Neuronal stem cell (in vitro differentiated cells): Measurements from ENCODE around the gene VMP1.

ENCODE experiments used
- DNase-seq: peaks from one replicate; pipeline ENCODE4 v3.0.0-alpha.2; 2013; ENCODE audit warnings: low spot score
- H2AFZ ChIP-seq: one replicate; pipeline ENCODE4 v1.6.1; 2013; ENCODE audit warnings: mild to moderate bottlenecking, low read length, inconsistent platforms
- H2AK5ac ChIP-seq: 2 replicates; pipeline ENCODE4 v1.6.1; 2013; ENCODE audit warnings: low read depth, mild to moderate bottlenecking, inconsistent platforms, low read length, moderate library complexity, mixed read lengths
- H2BK120ac ChIP-seq: 2 replicates; pipeline ENCODE4 v1.6.1; 2013; ENCODE audit warnings: low read depth, mild to moderate bottlenecking, inconsistent platforms, low read length, moderate library complexity, mixed read lengths
- H2BK12ac ChIP-seq: one replicate; pipeline ENCODE4 v1.6.1; 2013; ENCODE audit warnings: low read length, inconsistent platforms
- H2BK15ac ChIP-seq: 2 replicates; pipeline ENCODE4 v1.6.1; 2013; ENCODE audit warnings: mild to moderate bottlenecking, low read length, inconsistent platforms, mixed read lengths
- H2BK5ac ChIP-seq: one replicate; pipeline ENCODE4 v1.6.1; 2013; ENCODE audit warnings: inconsistent platforms, mild to moderate bottlenecking, low read length, moderate library complexity
- H3K14ac ChIP-seq: one replicate; pipeline ENCODE4 v1.6.1; 2013; ENCODE audit warnings: low read length, inconsistent platforms
- H3K18ac ChIP-seq: 2 replicates; pipeline ENCODE4 v1.6.1; 2013; ENCODE audit warnings: low read length, inconsistent platforms
- H3K23ac ChIP-seq: 2 replicates; pipeline ENCODE4 v1.6.1; 2013; ENCODE audit warnings: low read depth, mild to moderate bottlenecking, mixed read lengths, low read length, inconsistent platforms; ENCODE audit not compliant: poor library complexity
- H3K27ac ChIP-seq: replicated peaks from 3 replicates; pipeline ENCODE4 v1.5.1; 2013; ENCODE audit warnings: low read length, inconsistent platforms
- H3K27me3 ChIP-seq, 3 experiments: 2 replicates each; pipeline ENCODE4 v1.6.1; 2013; ENCODE audit warnings: low read length in 3 of 3, mild to moderate bottlenecking in 2 of 3, inconsistent platforms in 1 of 3, low read depth in 1 of 3, mixed read lengths in 1 of 3, moderate library complexity in 1 of 3; ENCODE audit not compliant: control insufficient read depth in 3 of 3, insufficient read depth in 3 of 3
- H3K36me3 ChIP-seq, 2 donors: replicated peaks in 1 of 2; 2 replicates each; pipeline ENCODE4 v1.6.1; 2013; ENCODE audit warnings: low read length in 2 of 2; ENCODE audit not compliant: control insufficient read depth in 2 of 2, insufficient read depth in 2 of 2
- H3K4ac ChIP-seq: 2 replicates; pipeline ENCODE4 v1.6.1; 2013; ENCODE audit warnings: inconsistent platforms, mild to moderate bottlenecking, low read length, moderate library complexity
- H3K4me1 ChIP-seq, 2 donors: 1 replicate in 1 of 2; 2 replicates in 1 of 2; pipeline ENCODE4 v1.6.1; 2013; ENCODE audit warnings: low read length in 2 of 2, low read depth in 1 of 2; ENCODE audit not compliant: control insufficient read depth in 2 of 2, insufficient read depth in 1 of 2
- H3K4me2 ChIP-seq: one replicate; pipeline ENCODE4 v1.6.1; 2013; ENCODE audit warnings: mild to moderate bottlenecking, low read length, inconsistent platforms; ENCODE audit not compliant: insufficient read depth, poor library complexity, severe bottlenecking
- H3K4me3 ChIP-seq, 2 donors: 2 replicates each; pipeline ENCODE4 v1.5.1; 2013; ENCODE audit warnings: low read length in 2 of 2, mild to moderate bottlenecking in 2 of 2, inconsistent platforms in 1 of 2, moderate library complexity in 1 of 2
- H3K79me1 ChIP-seq: one replicate; pipeline ENCODE4 v1.6.1; 2013; ENCODE audit warnings: low read depth, mild to moderate bottlenecking, inconsistent platforms, low read length, moderate library complexity
- H3K9ac ChIP-seq: one replicate; pipeline ENCODE4 v1.6.1; 2013; ENCODE audit warnings: mild to moderate bottlenecking, low read depth, low read length, inconsistent platforms; ENCODE audit not compliant: poor library complexity
- H3K9me3 ChIP-seq, 2 donors: replicated peaks in 1 of 2; 2 replicates each; pipeline versions ENCODE3 to v1.6.1; 2013; ENCODE audit warnings: low read length in 2 of 2, mild to moderate bottlenecking in 2 of 2, inconsistent platforms in 1 of 2, low read depth in 1 of 2, mixed read lengths in 1 of 2, moderate library complexity in 1 of 2; ENCODE audit not compliant: control insufficient read depth in 2 of 2, insufficient read depth in 1 of 2
- H4K8ac ChIP-seq: one replicate; pipeline ENCODE4 v1.6.1; 2013; ENCODE audit warnings: low read depth, mild to moderate bottlenecking, inconsistent platforms, low read length, moderate library complexity
- H4K91ac ChIP-seq: one replicate; pipeline ENCODE4 v1.6.1; 2013; ENCODE audit warnings: low read length, low read depth, mild to moderate bottlenecking, inconsistent platforms; ENCODE audit not compliant: poor library complexity
- WGBS, 2 donors: extraction: QIAGEN DNeasy Blood & Tissue Kit; methylation state at CpG; one replicate each; pipeline ENCODE4 v1.1.7; 2013; ENCODE audit warnings: missing lambda C conversion rate in 2 of 2, mixed read lengths in 1 of 2; ENCODE audit not compliant: insufficient read length in 2 of 2, insufficient replicate concordance in 1 of 2; ENCODE audit errors: extremely low coverage in 2 of 2; 5-methylcytosine and 5-hydroxymethylcytosine counted together

VMP1 gene

DNA sequence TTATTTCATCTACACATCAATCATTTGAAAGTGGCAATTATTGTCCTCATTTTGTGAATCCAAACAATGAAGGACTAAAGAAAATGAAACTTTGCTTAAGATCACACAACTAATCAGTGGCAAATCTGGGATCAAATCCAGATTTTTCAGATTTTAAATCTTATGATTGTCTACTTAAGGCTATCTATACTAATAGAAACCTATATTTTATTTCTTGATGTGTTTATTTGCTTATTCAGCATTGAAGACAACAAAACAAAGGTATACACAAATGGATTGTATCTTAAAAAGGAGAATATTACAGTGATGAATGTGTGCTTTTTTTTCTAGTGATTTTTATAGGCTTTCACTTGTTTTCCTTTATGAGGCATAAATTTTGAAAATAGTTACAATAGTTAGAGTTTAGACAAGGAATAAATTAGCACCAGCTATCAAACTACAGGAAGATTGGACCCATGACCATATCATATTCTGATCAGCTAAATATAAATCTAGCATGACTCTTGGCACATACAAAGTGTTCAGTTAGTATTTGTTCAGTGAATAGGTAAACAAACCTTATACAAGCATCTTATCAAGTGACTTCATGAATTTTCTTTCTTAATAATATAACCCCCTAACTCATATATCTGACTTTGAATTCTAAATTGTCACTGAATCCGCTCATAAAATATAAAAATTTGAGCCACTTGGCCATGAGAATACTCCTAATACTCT is 20.5 kb downstream of the VMP1 start:
- Histone ChIP-seq H3K9ac (no peak overlapping the region), H2BK120ac (no peak overlapping the region), H3K36me3 (peaks cover 0 to 2% of the 10 kb centered on the region in 2 donors), H4K91ac (no peak overlapping the region), H3K9me3 (no peaks in the 10 kb centered on the region), H2BK12ac (no peak overlapping the region), H3K14ac (no peak overlapping the region), H3K27ac (no peak overlapping the region), H3K27me3 (no peaks in the 10 kb centered on the region), H3K79me1 (no peaks in the 10 kb centered on the region), H2AFZ (no peak overlapping the region), H2BK15ac (no peak overlapping the region), H3K23ac (no peak overlapping the region), H4K8ac (no peak overlapping the region), H3K4me2 (no peak overlapping the region), H2AK5ac (no peak overlapping the region), H2BK5ac (no peak overlapping the region), H3K4me1 (no peaks in the 10 kb centered on the region), H3K4me3 (no peak overlapping the region), H3K18ac (no peak overlapping the region), H3K4ac (no peak overlapping the region)
- no CpG with 5 or more reads among the region's 1 CpG for WGBS, 2 donors
- DNase-seq, result no peak

DNA sequence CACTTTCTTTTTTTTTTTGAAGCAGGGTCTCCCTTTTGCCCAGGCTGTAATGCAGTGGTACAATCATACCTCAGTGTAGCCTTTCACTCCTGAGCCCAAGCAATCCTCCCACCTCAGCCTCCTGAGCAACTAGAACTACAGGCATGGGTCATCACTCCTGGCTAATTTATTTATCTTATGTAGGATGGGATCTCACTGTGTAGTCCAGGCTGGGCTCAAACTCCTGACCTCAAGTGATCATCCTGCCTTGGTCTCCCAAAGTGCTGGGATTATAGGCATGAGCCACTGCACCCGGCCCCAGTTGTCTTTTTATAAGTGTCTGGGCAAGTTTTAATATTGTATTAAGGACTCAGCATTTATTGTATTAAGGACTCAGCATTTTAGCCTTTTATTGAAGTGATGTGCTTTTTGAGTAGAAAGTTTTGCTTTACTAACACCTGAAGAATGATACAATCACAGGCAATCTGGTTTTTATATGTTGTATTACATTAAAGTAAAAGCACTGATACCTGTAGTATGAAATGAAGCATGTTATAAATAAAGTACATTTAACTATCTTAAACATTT is 22.9 kb downstream of the VMP1 start:
- no peaks in the 10 kb centered on the region for H3K79me1 ChIP-seq
- no peak overlapping the region for H3K27ac ChIP-seq
- no peak overlapping the region for H3K14ac ChIP-seq
- H3K23ac ChIP-seq, result no peak overlapping the region
- no peak overlapping the region for H3K18ac ChIP-seq
- DNase-seq, result no peak
- H2AK5ac ChIP-seq, result no peak overlapping the region
- no peak overlapping the region for H3K4me3 ChIP-seq
- H2BK12ac ChIP-seq, result no peak overlapping the region
- H3K27me3 ChIP-seq, result no peaks in the 10 kb centered on the region
- no peak overlapping the region for H2BK15ac ChIP-seq
- H3K9ac ChIP-seq, result no peak overlapping the region
- peaks cover 0 to 8% of the 10 kb centered on the region in 2 donors for H3K36me3 ChIP-seq
- H3K9me3 ChIP-seq, result no peaks in the 10 kb centered on the region
- H4K8ac ChIP-seq, result no peak overlapping the region
- H2BK120ac ChIP-seq, result no peak overlapping the region
- no CpG with 5 or more reads among the region's 1 CpG for WGBS, 2 donors
- no peak overlapping the region for H2BK5ac ChIP-seq
- H3K4me2 ChIP-seq, result no peak overlapping the region
- H2AFZ ChIP-seq, result no peak overlapping the region
- no peaks in the 10 kb centered on the region for H3K4me1 ChIP-seq
- H3K4ac ChIP-seq, result no peak overlapping the region
- no peak overlapping the region for H4K91ac ChIP-seq

DNA sequence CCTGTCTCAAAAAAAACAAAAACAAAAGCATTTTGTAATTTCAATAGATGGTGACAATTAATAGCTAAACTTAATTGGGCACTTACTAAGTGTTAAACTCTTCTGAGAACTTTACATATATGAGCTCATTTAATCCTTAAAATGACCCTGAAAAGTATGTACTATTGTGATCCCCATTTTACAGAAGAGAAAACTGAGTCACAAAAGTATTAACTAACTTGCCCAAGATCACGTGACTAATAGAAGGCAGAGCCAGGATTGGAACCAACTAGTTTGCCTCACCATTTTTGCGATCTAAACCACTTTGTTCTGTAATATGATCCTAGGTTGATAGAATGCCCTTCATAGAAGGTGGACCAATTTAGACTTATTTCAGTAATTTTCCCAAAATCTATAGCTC is 26.2 kb downstream of the VMP1 start:
- Histone ChIP-seq H3K23ac (no peak overlapping the region), H2AK5ac (no peak overlapping the region), H4K8ac (no peak overlapping the region), H3K4me2 (no peak overlapping the region), H3K79me1 (no peaks in the 10 kb centered on the region), H3K9me3 (no peaks in the 10 kb centered on the region), H2BK12ac (no peak overlapping the region), H3K18ac (no peak overlapping the region), H3K4ac (no peak overlapping the region), H2BK5ac (no peak overlapping the region), H3K4me1 (no peaks in the 10 kb centered on the region), H4K91ac (no peak overlapping the region), H3K9ac (no peak overlapping the region), H3K36me3 (peaks cover 0 to 20% of the 10 kb centered on the region in 2 donors), H3K27me3 (no peaks in the 10 kb centered on the region), H3K4me3 (no peak overlapping the region), H2BK15ac (no peak overlapping the region), H3K14ac (no peak overlapping the region), H3K27ac (no peak overlapping the region), H2AFZ (no peak overlapping the region), H2BK120ac (no peak overlapping the region)
- no CpG with 5 or more reads among the region's 2 CpGs for WGBS, 2 donors
- DNase-seq, result no peak

DNA sequence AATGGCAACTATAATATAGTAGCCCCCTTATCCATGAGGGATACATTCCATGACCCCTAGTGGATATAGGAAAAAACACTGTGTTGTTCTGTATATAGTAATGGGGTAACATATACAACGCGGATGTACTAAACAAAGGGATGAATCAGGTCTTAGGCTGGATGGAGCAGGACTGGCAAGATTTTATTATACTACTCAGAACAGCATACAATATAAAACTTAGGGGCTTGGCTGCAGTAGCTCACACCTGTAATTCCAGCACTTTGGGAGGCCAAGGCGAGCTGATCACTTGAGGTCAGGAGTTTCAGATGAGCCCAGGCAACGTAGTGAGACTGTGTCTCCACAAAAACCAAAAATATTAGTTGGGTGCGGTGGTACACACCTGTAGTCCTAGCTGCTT is 26.8 kb downstream of the VMP1 start:
- Histone ChIP-seq H3K36me3 (peaks cover 0 to 23% of the 10 kb centered on the region in 2 donors), H2AFZ (no peak overlapping the region), H3K23ac (no peak overlapping the region), H4K8ac (no peak overlapping the region), H4K91ac (no peak overlapping the region), H3K79me1 (no peaks in the 10 kb centered on the region), H3K4me2 (no peak overlapping the region), H3K4ac (no peak overlapping the region), H3K14ac (no peak overlapping the region), H2BK12ac (no peak overlapping the region), H3K27ac (no peak overlapping the region), H2AK5ac (no peak overlapping the region), H2BK15ac (no peak overlapping the region), H3K9ac (no peak overlapping the region), H2BK5ac (no peak overlapping the region), H3K9me3 (no peaks in the 10 kb centered on the region), H3K27me3 (no peaks in the 10 kb centered on the region), H3K4me3 (no peak overlapping the region), H2BK120ac (no peak overlapping the region), H3K18ac (no peak overlapping the region), H3K4me1 (no peaks in the 10 kb centered on the region)
- no CpG with 5 or more reads among the region's 5 CpGs for WGBS, 2 donors
- no peak for DNase-seq
